SHP77 (cell line): ENCODE data around the gene EGLN1.
A peak's percentile ranks its signal among the peaks of the same experiment; 100 is the strongest.

Experiments
- DNase-seq, 2 experiments: peaks; one replicate each; lab custom pipeline; 2025; lab: John Stamatoyannopoulos, UW

EGLN1 gene

GRCh38 chr1:231329483-231329882 lies 92.6 kb downstream of the EGLN1 start:
- no peak for DNase-seq

DNA sequence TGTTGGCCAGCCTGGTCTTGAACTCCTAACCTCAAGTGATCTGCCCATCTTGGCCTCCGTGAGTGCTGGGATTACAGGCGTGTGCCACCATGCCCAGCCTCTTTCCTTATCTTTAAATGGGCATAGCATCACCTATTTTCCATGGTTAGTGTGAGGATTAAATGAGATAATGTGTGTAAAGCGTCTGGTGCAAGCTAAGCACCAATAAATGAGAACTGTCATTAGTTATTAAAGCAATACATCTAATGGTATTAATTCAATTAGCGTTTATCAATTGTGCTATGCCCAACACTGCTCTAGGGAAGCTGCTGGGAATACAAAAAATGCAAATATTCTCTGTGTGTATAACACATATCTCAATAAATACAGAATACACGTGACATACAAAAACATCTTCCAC lies 94.5 kb downstream of the EGLN1 start:
- no peak for DNase-seq

DNA sequence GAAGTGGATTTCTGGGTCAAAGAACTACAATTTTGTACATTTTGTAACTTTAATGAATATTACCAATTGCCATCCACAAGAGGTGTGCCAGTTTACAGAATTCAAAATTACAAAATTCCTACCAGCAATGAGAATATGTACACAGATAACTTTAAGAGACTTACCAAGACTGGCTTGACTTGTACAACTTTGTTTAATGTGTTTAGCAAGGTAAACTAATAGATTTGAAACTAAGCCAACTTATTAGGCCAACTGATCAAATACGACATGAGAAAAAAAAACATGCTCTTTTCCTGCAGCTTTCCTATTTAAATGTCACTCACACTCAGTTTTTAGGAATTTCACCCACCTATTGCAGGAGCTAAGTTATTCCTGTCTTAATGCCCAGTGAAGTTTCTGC lies 95.8 kb downstream of the EGLN1 start:
- DNase-seq = no peak

DNA sequence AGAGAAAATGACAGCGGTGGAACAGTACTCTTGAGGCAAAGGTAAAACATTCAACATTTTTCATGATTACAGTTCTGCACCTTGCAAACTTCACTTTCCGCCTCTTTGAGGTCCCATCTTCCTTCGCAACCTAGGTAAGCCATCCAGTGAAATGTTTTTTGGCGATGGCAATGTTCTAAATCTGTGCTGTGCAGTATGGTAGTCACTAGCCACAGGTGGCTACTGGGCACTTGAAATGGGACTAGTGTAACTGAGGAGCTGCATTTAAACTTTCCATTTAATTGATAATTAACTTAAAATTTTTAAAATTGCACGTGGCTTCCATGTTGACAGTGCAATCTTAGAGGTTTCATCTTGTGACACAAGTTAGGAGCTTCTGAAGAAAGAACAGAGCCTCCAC lies 97.4 kb downstream of the EGLN1 start:
- no peak for DNase-seq

DNA sequence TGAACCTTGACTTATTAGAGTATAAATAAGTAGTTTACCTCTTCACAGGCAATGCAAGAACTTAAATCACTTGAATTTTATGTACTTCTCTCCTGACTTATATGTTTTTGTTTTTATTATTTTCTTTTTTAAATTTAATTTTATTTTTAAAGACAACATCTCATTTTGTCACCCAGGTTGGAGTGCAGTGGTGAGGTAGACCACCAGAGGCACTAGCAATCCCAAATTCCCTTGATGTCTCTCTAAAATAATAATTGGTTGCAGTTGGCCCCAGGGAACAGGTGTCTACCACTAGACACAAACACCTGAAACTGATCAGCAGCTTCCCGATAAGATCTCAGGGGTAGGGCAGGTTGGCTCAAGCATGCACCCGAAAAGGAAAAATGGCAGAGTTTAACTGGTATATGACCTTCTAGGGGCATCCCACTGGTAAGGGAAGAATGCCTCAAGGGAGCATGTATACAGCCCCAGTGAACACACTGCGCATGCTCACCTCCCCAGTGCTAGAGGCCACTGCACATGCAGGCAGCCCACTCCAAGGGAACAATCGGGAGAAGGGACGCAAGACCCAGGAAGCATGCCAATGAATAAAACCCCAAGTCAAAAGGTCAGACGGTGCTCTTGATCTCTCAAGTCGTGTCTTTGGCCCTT lies 99.1 kb downstream of the EGLN1 start:
- no peak for DNase-seq

DNA sequence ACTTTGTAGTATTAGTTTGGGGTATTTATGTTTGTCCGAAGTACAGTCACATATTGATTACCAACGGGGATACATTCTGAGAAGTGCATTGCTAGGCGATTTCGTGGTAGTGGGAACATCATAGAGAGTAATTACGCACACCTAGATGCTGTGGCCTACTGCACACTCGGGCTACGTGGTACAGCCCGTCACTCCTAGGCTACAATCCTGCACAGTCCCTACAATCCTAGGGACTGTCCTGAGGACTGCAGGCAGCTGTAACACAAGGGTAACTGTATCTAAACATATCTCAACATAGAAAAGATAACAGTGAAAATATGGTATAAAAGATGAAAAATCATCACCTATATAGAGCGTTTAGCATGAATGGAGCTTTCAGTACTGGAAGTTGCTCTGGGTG lies 103.0 kb downstream of the EGLN1 start:
- no peak for DNase-seq

GRCh38 chr1:231318568-231318967 lies 103.5 kb downstream of the EGLN1 start:
- DNase-seq = no peak

DNA sequence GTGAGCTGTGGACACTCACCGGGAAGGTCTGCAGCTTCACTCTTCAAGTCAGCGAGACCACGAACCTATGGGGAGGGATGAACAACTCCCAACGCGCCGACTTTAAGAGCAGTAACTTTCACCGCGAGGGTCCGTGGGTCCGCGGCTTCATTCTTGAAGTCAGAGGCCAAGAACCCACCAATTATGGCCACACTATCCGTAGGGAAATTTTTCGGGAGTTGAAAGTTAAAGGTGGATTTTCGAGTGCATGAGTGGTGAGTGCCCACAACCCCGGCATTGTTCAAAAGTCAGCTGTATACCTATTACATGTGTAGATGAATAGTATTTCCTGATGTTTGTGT lies 104.1 kb downstream of the EGLN1 start:
- DNase-seq = no peak

DNA sequence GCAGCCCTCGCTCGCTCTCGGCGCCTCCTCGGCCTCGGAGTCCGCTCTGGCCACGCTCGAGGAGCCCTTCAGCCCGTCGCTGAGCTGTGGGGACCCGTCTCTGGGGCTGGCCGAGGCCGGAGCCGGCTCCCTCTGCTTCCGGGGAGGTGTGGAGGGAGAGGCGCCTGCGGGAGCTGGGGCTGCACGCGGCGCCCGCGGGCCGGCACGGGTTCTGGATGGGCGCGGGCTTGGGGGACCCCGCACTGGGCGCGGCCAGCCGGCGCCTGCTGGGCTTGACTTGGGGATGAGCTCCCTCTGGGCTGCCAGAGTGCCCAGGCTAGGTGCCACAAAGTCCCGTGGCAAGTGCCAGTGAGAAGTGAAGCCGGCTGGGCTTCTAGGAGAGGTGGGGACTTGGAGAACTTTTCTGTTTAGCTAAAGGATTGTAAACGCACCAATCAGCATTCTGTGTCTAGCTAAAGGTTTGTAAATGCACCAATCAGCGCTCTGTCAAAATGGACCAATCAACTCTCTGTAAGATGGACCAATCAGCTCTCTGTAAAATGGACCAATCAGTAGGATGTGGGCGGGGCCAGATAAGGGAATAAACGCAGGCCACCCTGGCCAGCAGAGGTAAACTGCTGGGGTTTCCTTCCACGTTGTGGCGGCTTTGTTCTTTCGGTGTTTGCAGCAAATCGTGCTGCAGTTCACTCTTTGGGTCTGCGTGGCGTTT lies 104.6 kb downstream of the EGLN1 start:
- no peak for DNase-seq

- DNase-seq = peak; percentile 22 to 53
Measured at GRCh38 chr1:231315887-231316286, 106.2 kb downstream of the EGLN1 start.
